IMR-90 (cell line): Measurements from ENCODE around the gene NCKAP5. TPM values are rescaled to one million over a fixed set of nuclear protein-coding genes. Genes with fewer than 3 reads are reported as not detected.

Source experiments
- ATAC-seq: fragments of 200-7000 bp; cut with Tn5 transposase; 2 replicates; pipeline ENCODE4 v1.9.1; 2020; ENCODE audit warnings: low read depth, mild to moderate bottlenecking, moderate library complexity
- BruUV-seq: library from RNA; stranded (reverse); fragments of 400-500 nt; replicated peaks from 2 replicates; lab custom pipeline; 2021; lab: Mats Ljungman, UMichigan
- CTCF ChIA-PET: fragments of 300-600 bp; formaldehyde crosslinking; extraction: SDS; loops from one replicate; lab custom pipeline; 2021; ENCODE audit warnings: antibody characterized with exemption; lab: Yijun Ruan, JAX
- POLR2A ChIA-PET: fragments of 300-600 bp; sonication (Branson Sonifier 250); formaldehyde crosslinking; loops from one replicate; lab custom pipeline; 2022; ENCODE audit warnings: antibody characterized with exemption; ENCODE audit not compliant: unreplicated experiment; lab: Charles Lee
- DNase-seq: peaks from one replicate; pipeline ENCODE4 v3.0.0; 2013
- H2AFZ ChIP-seq: replicated peaks from 2 replicates; pipeline ENCODE3; 2013; ENCODE audit warnings: low read length, mild to moderate bottlenecking; ENCODE audit not compliant: poor library complexity
- H2AK5ac ChIP-seq: 2 replicates; pipeline ENCODE4 v1.6.1; 2013; ENCODE audit warnings: low read depth, low read length, inconsistent platforms
- H2AK9ac ChIP-seq: replicated peaks from 2 replicates; pipeline ENCODE3; 2013; ENCODE audit warnings: mild to moderate bottlenecking, low read depth, low read length, moderate library complexity; ENCODE audit not compliant: poor library complexity
- H2BK120ac ChIP-seq: 2 replicates; pipeline ENCODE4 v1.6.1; 2013; ENCODE audit warnings: low read depth, low read length, inconsistent platforms
- H2BK15ac ChIP-seq: 3 replicates; pipeline ENCODE4 v1.6.1; 2013; ENCODE audit warnings: low read depth, low read length, inconsistent platforms
- H2BK20ac ChIP-seq: 2 replicates; pipeline ENCODE4 v1.6.1; 2013; ENCODE audit warnings: low read depth, mild to moderate bottlenecking, inconsistent platforms, low read length, moderate library complexity
- H2BK5ac ChIP-seq: 2 replicates; pipeline ENCODE4 v1.6.1; 2013; ENCODE audit warnings: mild to moderate bottlenecking, low read depth, low read length, inconsistent platforms; ENCODE audit not compliant: poor library complexity, severe bottlenecking
- H3K14ac ChIP-seq: replicated peaks from 2 replicates; pipeline ENCODE4 v1.6.1; 2013; ENCODE audit warnings: low read depth, low read length, inconsistent platforms
- H3K18ac ChIP-seq: 2 replicates; pipeline ENCODE4 v1.6.1; 2013; ENCODE audit warnings: low read depth, low read length, control low read depth
- H3K23ac ChIP-seq: 2 replicates; pipeline ENCODE4 v1.6.1; 2013; ENCODE audit warnings: low read depth, low read length, inconsistent platforms
- H3K27ac ChIP-seq: 2 replicates; pipeline ENCODE4 v1.5.1; 2013; ENCODE audit warnings: mild to moderate bottlenecking, control low read depth, low read length; ENCODE audit not compliant: insufficient read depth
- H3K27me3 ChIP-seq: 2 replicates; pipeline ENCODE4 v1.6.1; 2013; ENCODE audit warnings: low read length; ENCODE audit not compliant: control insufficient read depth, insufficient read depth
- H3K36me3 ChIP-seq: 2 replicates; pipeline ENCODE4 v1.6.1; 2013; ENCODE audit warnings: low read length, mixed read lengths; ENCODE audit not compliant: control insufficient read depth, insufficient read depth
- H3K4ac ChIP-seq: 2 replicates; pipeline ENCODE4 v1.6.1; 2013; ENCODE audit warnings: low read depth, low read length, inconsistent platforms
- H3K4me1 ChIP-seq: 2 replicates; pipeline ENCODE4 v1.6.1; 2013; ENCODE audit warnings: low read length, mixed read lengths; ENCODE audit not compliant: control insufficient read depth, insufficient read depth
- H3K4me2 ChIP-seq: 2 replicates; pipeline ENCODE4 v1.6.1; 2013; ENCODE audit warnings: low read depth, mild to moderate bottlenecking, control low read depth, low read length, moderate library complexity
- H3K4me3 ChIP-seq: 2 replicates; pipeline ENCODE4 v1.5.1; 2013; ENCODE audit warnings: low read depth, mild to moderate bottlenecking, control low read depth, low read length, moderate library complexity; ENCODE audit not compliant: insufficient read depth
- H3K56ac ChIP-seq: 2 replicates; pipeline ENCODE4 v1.6.1; 2013; ENCODE audit warnings: low read length, inconsistent platforms; ENCODE audit not compliant: insufficient read depth; ENCODE audit errors: extremely low read depth
- H3K79me1 ChIP-seq, 2 experiments: 2 replicates each; pipeline ENCODE4 v1.6.1; 2013; ENCODE audit warnings: low read length in 2 of 2, inconsistent platforms in 1 of 2, low read depth in 1 of 2
- H3K9ac ChIP-seq: 2 replicates; pipeline ENCODE4 v1.6.1; 2013; ENCODE audit warnings: low read depth, low read length, control low read depth
- H3K9me1 ChIP-seq: 2 replicates; pipeline ENCODE4 v1.6.1; 2013; ENCODE audit warnings: low read length, inconsistent platforms; ENCODE audit not compliant: insufficient read depth
- H3K9me3 ChIP-seq: 2 replicates; pipeline ENCODE4 v1.6.1; 2013; ENCODE audit warnings: low read length; ENCODE audit not compliant: control insufficient read depth, insufficient read depth
- H4K20me1 ChIP-seq: 2 replicates; pipeline ENCODE4 v1.6.1; 2013; ENCODE audit warnings: low read length, inconsistent platforms; ENCODE audit not compliant: insufficient read depth
- H4K5ac ChIP-seq: 2 replicates; pipeline ENCODE4 v1.6.1; 2013; ENCODE audit warnings: mild to moderate bottlenecking, low read depth, low read length, control low read depth
- H4K8ac ChIP-seq, 2 experiments: 2 replicates each; pipeline ENCODE4 v1.6.1; 2013; ENCODE audit warnings: low read depth in 2 of 2, low read length in 2 of 2, control low read depth in 1 of 2, inconsistent platforms in 1 of 2
- H4K91ac ChIP-seq: 2 replicates; pipeline ENCODE4 v1.6.1; 2013; ENCODE audit warnings: low read depth, low read length, inconsistent platforms; ENCODE audit not compliant: insufficient read depth
- BHLHE40 ChIP-seq: fragments of 150-350 bp; IDR thresholded peaks from 2 replicates; pipeline ENCODE4 v1.6.1; 2016; ENCODE audit warnings: mild to moderate bottlenecking, low read depth, low read length
- CEBPB ChIP-seq: IDR thresholded peaks from 2 replicates; pipeline ENCODE4 v1.6.1; 2012; ENCODE audit warnings: low read depth, low read length, improper control_type of control experiment
- CTCF ChIP-seq: conservative IDR thresholded peaks from 2 replicates; pipeline ENCODE4 v1.5.1; 2012; ENCODE audit warnings: mild to moderate bottlenecking, low read depth, low read length, improper control_type of control experiment
- ELK1 ChIP-seq: fragments of 150-350 bp; IDR thresholded peaks from 2 replicates; pipeline ENCODE4 v1.6.1; 2016; ENCODE audit warnings: low read depth, mild to moderate bottlenecking, low read length, moderate library complexity, borderline replicate concordance
- MAFK ChIP-seq: IDR thresholded peaks from 2 replicates; pipeline ENCODE4 v1.6.1; 2012; ENCODE audit warnings: low read depth, low read length, improper control_type of control experiment
- MAZ ChIP-seq: IDR thresholded peaks from 2 replicates; pipeline ENCODE4 v1.6.1; 2012; ENCODE audit warnings: low read depth, mild to moderate bottlenecking, low read length, improper control_type of control experiment, moderate library complexity, borderline replicate concordance
- MXI1 ChIP-seq: IDR thresholded peaks from 2 replicates; pipeline ENCODE4 v1.6.1; 2012; ENCODE audit warnings: low read depth, mild to moderate bottlenecking, low read length, moderate library complexity, borderline replicate concordance
- NFE2L2 ChIP-seq: fragments of 150-350 bp; IDR thresholded peaks from 2 replicates; pipeline ENCODE4 v1.6.1; 2016; ENCODE audit warnings: low read depth, mild to moderate bottlenecking, low read length
- RAD21 ChIP-seq: IDR thresholded peaks from 2 replicates; pipeline ENCODE4 v1.6.1; 2012; ENCODE audit warnings: low read length, improper control_type of control experiment
- RCOR1 ChIP-seq: IDR thresholded peaks from 2 replicates; pipeline ENCODE4 v1.6.1; 2012; ENCODE audit warnings: mild to moderate bottlenecking, low read length, improper control_type of control experiment; ENCODE audit not compliant: insufficient replicate concordance
- RFX5 ChIP-seq: IDR thresholded peaks from 2 replicates; pipeline ENCODE4 v1.8.0; 2012; ENCODE audit warnings: low read depth, mild to moderate bottlenecking, low read length, moderate library complexity
- SMC3 ChIP-seq: fragments of 150-350 bp; IDR thresholded peaks from 2 replicates; pipeline ENCODE4 v1.6.1; 2016; ENCODE audit warnings: low read depth, mild to moderate bottlenecking, antibody characterized with exemption, low read length, moderate library complexity
- USF2 ChIP-seq: fragments of 150-350 bp; IDR thresholded peaks from 2 replicates; pipeline ENCODE4 v1.6.1; 2017; ENCODE audit warnings: mild to moderate bottlenecking, antibody characterized with exemption, low read length, low read depth
- WGBS, 2 experiments: methylation state at CpG; one replicate each; pipeline versions ENCODE4 v1.1.5 to v1.1.7; 2013; ENCODE audit warnings: missing lambda C conversion rate in 2 of 2; ENCODE audit not compliant: insufficient read length in 1 of 2; ENCODE audit errors: extremely low coverage in 2 of 2; 5-methylcytosine and 5-hydroxymethylcytosine counted together
- dilution Hi-C: fragments of 300-500 bp; cut with HindIII; formaldehyde crosslinking; loops from one replicate; pipeline ENCODE4 v1.14.3; 2018; ENCODE audit warnings: low sequenced_read_pairs; ENCODE audit not compliant: unreplicated experiment
- in situ Hi-C: fragments of 300-500 bp; cut with MboI; formaldehyde crosslinking; loops from 3 replicates; pipeline ENCODE4 v1.14.3; 2019; ENCODE audit warnings: low sequenced_read_pairs, inconsistent platforms, mixed read lengths
- intact Hi-C: fragments of 100-400 bp; cut with micrococcal nuclease; formaldehyde crosslinking; loops from 2 replicates; pipeline ENCODE4 v1.10.0; 2022
- polyA plus RNA-seq, 3 experiments: library from polyadenylated mRNA; depleted of rRNA; stranded (reverse); fragments of >200 nt; gene quantifications; 2 replicates each; pipeline ENCODE4 v1.2.3, GENCODE V29; 2012; ENCODE audit warnings: low replicate concordance in 1 of 3
- total RNA-seq: library from RNA; depleted of rRNA; stranded (reverse); fragments of >200 nt; gene quantifications from 2 replicates; pipeline ENCODE4 v1.2.3, GENCODE V29; 2012

NCKAP5 gene
- total and polyA plus RNA-seq, 2 of the 4 experiments (the other 2 are of a cell fraction): 2.7 to 3.9 TPM

GRCh38 chr2:133574186-133574585 lies 5.9 kb upstream of the NCKAP5 start:
- in situ Hi-C loops: loop anchor here (25.0 kb wide), 1 partner anchor 912 kb away; the partner anchor contains the start of gene LYPD1
- Histone ChIP-seq H3K9me3 (no peaks in the 10 kb centered on the region), H3K18ac (no peak overlapping the region), H3K4ac (peak overlapping the region; percentile 3; the same call in 1 of the 2 replicates), H3K9me1 (no peaks in the 10 kb centered on the region), H4K91ac (no peak overlapping the region), H4K8ac (no peak overlapping the region), H3K36me3 (no peaks in the 10 kb centered on the region), H3K4me3 (no peak overlapping the region), H4K20me1 (no peaks in the 10 kb centered on the region), H4K5ac (no peak overlapping the region), H2BK120ac (no peak overlapping the region), H2AFZ (no peak overlapping the region), H2BK15ac (peak overlapping the region; percentile 43; the same call in 1 of the 3 replicates), H3K9ac (no peak overlapping the region), H3K14ac (peak overlapping the region; percentile 33; the same call in 1 of the 2 replicates), H3K56ac (no peak overlapping the region), H3K27me3 (no peaks in the 10 kb centered on the region), H3K23ac (no peak overlapping the region), H3K4me1 (peaks cover 9% of the 10 kb centered on the region), H3K79me1 (no peaks in the 10 kb centered on the region), H2BK20ac (peak overlapping the region; percentile 33; the same call in 1 of the 2 replicates), H2AK5ac (peak overlapping the region; percentile 41), H2AK9ac (peak overlapping the region; percentile 32), H3K4me2 (no peak overlapping the region), H2BK5ac (no peak overlapping the region), H3K27ac (no peak overlapping the region)
- ChIA-PET CTCF (interaction anchor here (0.7 kb wide), 1 partner anchor 12 kb away, joined by 7 read pairs; no protein-coding TSS in a partner anchor), POLR2A (interaction anchor here (0.8 kb wide), 1 partner anchor 270 kb away, joined by 14 read pairs; no protein-coding TSS in a partner anchor)
- DNase-seq (no peak), ATAC-seq (no peak)
- dilution Hi-C loops: no loop called here
- WGBS, 2 experiments: no CpG with 5 or more reads among the region's 5 CpGs
- intact Hi-C loops: no loop called here
- BruUV-seq: no TSS peak
- TF ChIP-seq SMC3 (no peak), RCOR1 (no peak), RFX5 (no peak), CTCF (no peak), RAD21 (no peak), MAZ (no peak), USF2 (no peak), ELK1 (no peak), NFE2L2 (no peak), CEBPB (no peak), BHLHE40 (no peak), MXI1 (no peak), MAFK (no peak)
